Measurements from ENCODE around the gene IFT88.

DNA sequence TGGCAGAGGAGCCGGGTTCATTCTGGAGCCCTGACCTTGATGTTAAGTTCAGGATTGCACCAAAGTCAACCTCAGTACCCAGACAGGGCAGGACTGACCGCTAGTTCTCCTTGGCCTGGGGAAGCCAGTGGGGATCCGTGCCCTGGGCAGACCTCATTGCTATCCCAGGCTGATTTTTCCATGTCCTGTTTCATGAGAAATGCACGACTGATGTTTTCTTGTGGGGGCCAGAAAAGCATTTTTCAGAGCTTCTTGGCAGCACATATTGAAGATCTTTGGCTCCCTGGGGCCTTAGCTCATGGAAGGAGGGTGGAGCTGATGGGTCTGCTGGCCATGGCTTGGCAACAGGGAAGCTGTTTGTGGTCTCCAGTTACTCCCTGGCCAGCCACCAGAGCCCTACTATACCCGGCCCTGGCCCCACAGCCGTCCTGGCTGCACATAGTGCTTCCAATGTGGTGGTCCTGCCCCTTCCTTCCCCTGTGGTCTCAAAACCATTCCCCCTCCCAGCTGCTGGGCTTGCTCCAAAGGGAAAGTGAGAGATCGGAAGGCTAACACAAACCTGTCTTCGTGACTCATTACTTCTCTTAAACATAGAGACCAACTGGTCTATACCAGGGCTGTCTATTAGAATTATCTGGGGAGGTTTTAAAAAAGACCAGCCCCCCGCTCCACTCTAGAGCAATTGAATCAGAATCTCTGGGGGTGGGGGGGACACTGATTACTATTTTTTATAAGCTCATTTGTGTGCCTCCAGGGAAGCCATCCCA is 147.8 kb downstream of the IFT88 start:
- TF ChIP-seq, protein P1, sequence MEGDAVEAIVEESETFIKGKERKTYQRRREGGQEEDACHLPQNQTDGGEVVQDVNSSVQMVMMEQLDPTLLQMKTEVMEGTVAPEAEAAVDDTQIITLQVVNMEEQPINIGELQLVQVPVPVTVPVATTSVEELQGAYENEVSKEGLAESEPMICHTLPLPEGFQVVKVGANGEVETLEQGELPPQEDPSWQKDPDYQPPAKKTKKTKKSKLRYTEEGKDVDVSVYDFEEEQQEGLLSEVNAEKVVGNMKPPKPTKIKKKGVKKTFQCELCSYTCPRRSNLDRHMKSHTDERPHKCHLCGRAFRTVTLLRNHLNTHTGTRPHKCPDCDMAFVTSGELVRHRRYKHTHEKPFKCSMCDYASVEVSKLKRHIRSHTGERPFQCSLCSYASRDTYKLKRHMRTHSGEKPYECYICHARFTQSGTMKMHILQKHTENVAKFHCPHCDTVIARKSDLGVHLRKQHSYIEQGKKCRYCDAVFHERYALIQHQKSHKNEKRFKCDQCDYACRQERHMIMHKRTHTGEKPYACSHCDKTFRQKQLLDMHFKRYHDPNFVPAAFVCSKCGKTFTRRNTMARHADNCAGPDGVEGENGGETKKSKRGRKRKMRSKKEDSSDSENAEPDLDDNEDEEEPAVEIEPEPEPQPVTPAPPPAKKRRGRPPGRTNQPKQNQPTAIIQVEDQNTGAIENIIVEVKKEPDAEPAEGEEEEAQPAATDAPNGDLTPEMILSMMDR (conservative IDR thresholded peaks at IDR 0.05 in 1 of 2, IDR thresholded peaks at IDR 0.05 in 1 of 2; ENCODE audit: low read depth in 1 of 2, low read length in 2 of 2) = no peak
- TF ChIP-seq EZH2 (IDR thresholded peaks at IDR 0.05; ENCODE audit: low read length, missing control alignments) = no peak

Data from fibroblast of lung (primary cell).